Germinal center (tissue), 1 donor: ENCODE results near the gene FAU.

Experiments
- DNase-seq: peaks from one replicate; pipeline ENCODE4 v3.0.0; 2012; ENCODE audit warnings: mixed read lengths, low spot score

Gene FAU

GRCh38 chr11:65078151-65078550 is 43.8 kb downstream of the FAU start:
- peak; percentile 73 for DNase-seq

DNA sequence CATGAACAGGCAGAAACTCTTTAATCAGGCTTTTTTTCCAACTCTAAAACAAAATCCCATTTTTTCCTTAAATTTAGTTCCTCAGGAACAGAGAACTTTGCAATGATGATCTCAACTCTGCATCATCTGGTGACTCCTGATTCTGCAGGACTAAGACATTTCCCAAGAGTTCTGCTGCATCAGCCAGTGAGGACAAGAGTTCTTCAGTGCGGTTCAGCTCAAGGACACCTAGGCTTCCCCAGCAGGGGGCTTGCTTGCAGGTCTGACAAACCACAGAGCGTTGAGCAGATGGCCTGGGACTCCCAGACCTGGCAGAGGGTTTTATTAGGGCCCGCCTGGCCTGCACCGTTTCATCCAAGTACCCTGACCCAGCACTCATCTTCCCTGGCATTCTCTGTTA is 44.5 kb downstream of the FAU start:
- no peak for DNase-seq

DNA sequence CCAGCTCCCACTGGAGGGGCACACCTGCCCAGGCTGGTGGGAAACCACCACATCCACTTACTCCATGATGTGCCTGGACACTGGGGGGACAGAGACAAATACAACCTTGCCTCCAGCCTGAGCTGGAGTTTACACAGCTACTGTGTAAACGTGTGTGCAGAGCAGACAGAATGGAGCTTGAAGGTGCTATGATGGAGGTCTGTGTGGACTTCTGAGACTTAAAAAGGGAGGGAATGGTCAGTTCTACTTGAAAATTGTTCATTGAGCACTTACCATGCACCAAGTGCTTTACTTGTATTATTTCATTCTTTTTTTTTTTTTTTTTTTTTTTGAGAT is 49.3 kb downstream of the FAU start:
- no peak for DNase-seq

DNA sequence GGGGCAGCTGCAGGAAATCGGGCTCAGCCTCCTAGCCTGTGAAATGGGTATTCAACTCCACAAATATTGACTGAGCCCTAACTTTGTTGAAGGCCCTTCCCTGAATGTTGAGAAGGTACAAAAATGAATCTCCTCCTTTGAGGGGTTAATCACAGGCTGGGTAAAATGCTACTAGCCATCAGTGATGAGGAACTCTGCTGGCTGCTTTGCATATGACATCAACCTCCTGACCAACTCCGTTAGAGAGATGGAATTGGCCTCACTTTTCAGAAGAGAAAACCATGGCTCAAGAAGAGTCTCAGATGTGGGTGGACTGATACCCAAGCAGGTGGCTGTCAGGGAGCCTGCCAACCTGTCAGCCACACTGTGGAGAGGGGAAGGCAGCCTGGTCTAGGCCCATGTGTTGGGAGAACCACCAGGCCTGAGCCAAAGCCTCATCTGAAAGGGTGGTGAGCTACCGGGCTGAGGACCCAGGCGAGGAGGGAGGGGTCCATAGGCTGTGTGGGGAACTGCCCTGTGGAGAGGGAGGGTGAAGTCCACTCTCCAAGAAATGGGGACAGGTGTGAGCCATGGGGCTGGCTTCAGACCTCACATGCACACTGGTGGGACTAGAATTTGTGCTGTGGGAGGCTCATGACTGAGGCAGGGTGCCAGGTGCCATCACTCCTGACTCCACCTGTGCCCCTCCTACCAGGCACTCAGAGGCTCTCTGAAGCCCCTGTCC is 49.9 kb downstream of the FAU start:
- DNase-seq, result peak; percentile 42
